ENCODE data around the gene MVD.
A peak's percentile ranks its signal among the peaks of the same experiment; 100 is the strongest.

Gene MVD

GRCh38 chr16:88627531-88628411 lies 35.1 kb downstream of the MVD start:
- Histone ChIP-seq H3K4me1 (ENCODE audit: control insufficient read depth in 1 of 2, insufficient read depth in 2 of 2, low read length in 2 of 2) (no peaks in the 10 kb centered on the region), H3K27ac (ENCODE audit: low read depth, low read length) (no peak overlapping the region), H3K4me3 (ENCODE audit: low read depth in 1 of 2, low read length in 2 of 2) (no peak overlapping the region), H3K9me3 (ENCODE audit: control insufficient read depth in 1 of 2, low read length in 2 of 2) (no peaks in the 10 kb centered on the region), H3K9ac (ENCODE audit: low read depth in 1 of 2, low read length in 2 of 2) (no peak overlapping the region), H3K36me3 (ENCODE audit: control insufficient read depth in 1 of 2, insufficient read depth in 2 of 2, low read length in 2 of 2) (peaks cover 23 to 77% of the 10 kb centered on the region in 2 donors), H3K27me3 (ENCODE audit: control insufficient read depth in 1 of 2, insufficient read depth in 2 of 2, low read length in 2 of 2) (no peaks in the 10 kb centered on the region)

GRCh38 chr16:88626646-88627045 lies 36.2 kb downstream of the MVD start:
- H3K9me3 ChIP-seq (ENCODE audit: control insufficient read depth in 1 of 2, low read length in 2 of 2) = no peaks in the 10 kb centered on the region
- H3K36me3 ChIP-seq (ENCODE audit: control insufficient read depth in 1 of 2, insufficient read depth in 2 of 2, low read length in 2 of 2) = peaks cover 31 to 84% of the 10 kb centered on the region in 2 donors
- no peak overlapping the region for H3K27ac ChIP-seq (ENCODE audit: low read depth, low read length)
- no peaks in the 10 kb centered on the region for H3K4me1 ChIP-seq (ENCODE audit: control insufficient read depth in 1 of 2, insufficient read depth in 2 of 2, low read length in 2 of 2)
- H3K27me3 ChIP-seq (ENCODE audit: control insufficient read depth in 1 of 2, insufficient read depth in 2 of 2, low read length in 2 of 2) = no peaks in the 10 kb centered on the region
- no peak overlapping the region for H3K9ac ChIP-seq (ENCODE audit: low read depth in 1 of 2, low read length in 2 of 2)
- H3K4me3 ChIP-seq (ENCODE audit: low read depth in 1 of 2, low read length in 2 of 2) = no peak overlapping the region

GRCh38 chr16:88624977-88625576 lies 37.8 kb downstream of the MVD start:
- Histone ChIP-seq H3K4me3 (ENCODE audit: low read depth in 1 of 2, low read length in 2 of 2) (no peak overlapping the region), H3K27ac (ENCODE audit: low read depth, low read length) (no peak overlapping the region), H3K4me1 (ENCODE audit: control insufficient read depth in 1 of 2, insufficient read depth in 2 of 2, low read length in 2 of 2) (peaks cover 0 to 5% of the 10 kb centered on the region in 2 donors), H3K36me3 (ENCODE audit: control insufficient read depth in 1 of 2, insufficient read depth in 2 of 2, low read length in 2 of 2) (peaks cover 31 to 75% of the 10 kb centered on the region in 2 donors), H3K9me3 (ENCODE audit: control insufficient read depth in 1 of 2, low read length in 2 of 2) (no peaks in the 10 kb centered on the region), H3K27me3 (ENCODE audit: control insufficient read depth in 1 of 2, insufficient read depth in 2 of 2, low read length in 2 of 2) (no peaks in the 10 kb centered on the region), H3K9ac (ENCODE audit: low read depth in 1 of 2, low read length in 2 of 2) (no peak overlapping the region)

GRCh38 chr16:88624481-88624880 lies 38.4 kb downstream of the MVD start:
- Histone ChIP-seq H3K4me1 (ENCODE audit: control insufficient read depth in 1 of 2, insufficient read depth in 2 of 2, low read length in 2 of 2) (peaks cover 0 to 11% of the 10 kb centered on the region in 2 donors), H3K27me3 (ENCODE audit: control insufficient read depth in 1 of 2, insufficient read depth in 2 of 2, low read length in 2 of 2) (no peaks in the 10 kb centered on the region), H3K36me3 (ENCODE audit: control insufficient read depth in 1 of 2, insufficient read depth in 2 of 2, low read length in 2 of 2) (peaks cover 31 to 75% of the 10 kb centered on the region in 2 donors), H3K9ac (ENCODE audit: low read depth in 1 of 2, low read length in 2 of 2) (no peak overlapping the region), H3K27ac (ENCODE audit: low read depth, low read length) (no peak overlapping the region), H3K9me3 (ENCODE audit: control insufficient read depth in 1 of 2, low read length in 2 of 2) (no peaks in the 10 kb centered on the region), H3K4me3 (ENCODE audit: low read depth in 1 of 2, low read length in 2 of 2) (no peak overlapping the region)

GRCh38 chr16:88623858-88624257 lies 39.0 kb downstream of the MVD start:
- no peak overlapping the region for H3K27ac ChIP-seq (ENCODE audit: low read depth, low read length)
- no peak overlapping the region for H3K9ac ChIP-seq (ENCODE audit: low read depth in 1 of 2, low read length in 2 of 2)
- no peaks in the 10 kb centered on the region for H3K27me3 ChIP-seq (ENCODE audit: control insufficient read depth in 1 of 2, insufficient read depth in 2 of 2, low read length in 2 of 2)
- H3K36me3 ChIP-seq (ENCODE audit: control insufficient read depth in 1 of 2, insufficient read depth in 2 of 2, low read length in 2 of 2) = peaks cover 31 to 78% of the 10 kb centered on the region in 2 donors
- H3K4me3 ChIP-seq (ENCODE audit: low read depth in 1 of 2, low read length in 2 of 2) = no peak overlapping the region
- H3K9me3 ChIP-seq (ENCODE audit: control insufficient read depth in 1 of 2, low read length in 2 of 2) = no peaks in the 10 kb centered on the region
- H3K4me1 ChIP-seq (ENCODE audit: control insufficient read depth in 1 of 2, insufficient read depth in 2 of 2, low read length in 2 of 2) = peaks cover 5 to 16% of the 10 kb centered on the region in 2 donors

GRCh38 chr16:88622866-88623265 lies 40.0 kb downstream of the MVD start:
- H3K4me3 ChIP-seq (ENCODE audit: low read depth in 1 of 2, low read length in 2 of 2) = no peak overlapping the region
- peaks cover 26 to 75% of the 10 kb centered on the region in 2 donors for H3K36me3 ChIP-seq (ENCODE audit: control insufficient read depth in 1 of 2, insufficient read depth in 2 of 2, low read length in 2 of 2)
- no peak overlapping the region for H3K27ac ChIP-seq (ENCODE audit: low read depth, low read length)
- no peaks in the 10 kb centered on the region for H3K9me3 ChIP-seq (ENCODE audit: control insufficient read depth in 1 of 2, low read length in 2 of 2)
- no peaks in the 10 kb centered on the region for H3K27me3 ChIP-seq (ENCODE audit: control insufficient read depth in 1 of 2, insufficient read depth in 2 of 2, low read length in 2 of 2)
- H3K9ac ChIP-seq (ENCODE audit: low read depth in 1 of 2, low read length in 2 of 2) = no peak overlapping the region
- peaks cover 14 to 26% of the 10 kb centered on the region in 2 donors for H3K4me1 ChIP-seq (ENCODE audit: control insufficient read depth in 1 of 2, insufficient read depth in 2 of 2, low read length in 2 of 2)

GRCh38 chr16:88622125-88622524 lies 40.8 kb downstream of the MVD start:
- Histone ChIP-seq H3K27me3 (ENCODE audit: control insufficient read depth in 1 of 2, insufficient read depth in 2 of 2, low read length in 2 of 2) (no peaks in the 10 kb centered on the region), H3K4me3 (ENCODE audit: low read depth in 1 of 2, low read length in 2 of 2) (no peak overlapping the region), H3K9ac (ENCODE audit: low read depth in 1 of 2, low read length in 2 of 2) (no peak overlapping the region), H3K9me3 (ENCODE audit: control insufficient read depth in 1 of 2, low read length in 2 of 2) (no peaks in the 10 kb centered on the region), H3K4me1 (ENCODE audit: control insufficient read depth in 1 of 2, insufficient read depth in 2 of 2, low read length in 2 of 2) (peaks cover 22 to 33% of the 10 kb centered on the region in 2 donors), H3K27ac (ENCODE audit: low read depth, low read length) (no peak overlapping the region), H3K36me3 (ENCODE audit: control insufficient read depth in 1 of 2, insufficient read depth in 2 of 2, low read length in 2 of 2) (peaks cover 24 to 69% of the 10 kb centered on the region in 2 donors)

- Histone ChIP-seq H3K9me3 (ENCODE audit: control insufficient read depth in 1 of 2, low read length in 2 of 2) (no peaks in the 10 kb centered on the region), H3K9ac (ENCODE audit: low read depth in 1 of 2, low read length in 2 of 2) (peak overlapping the region in 1 of 2 donors; percentile 6), H3K27me3 (ENCODE audit: control insufficient read depth in 1 of 2, insufficient read depth in 2 of 2, low read length in 2 of 2) (no peaks in the 10 kb centered on the region), H3K27ac (ENCODE audit: low read depth, low read length) (no peak overlapping the region), H3K36me3 (ENCODE audit: control insufficient read depth in 1 of 2, insufficient read depth in 2 of 2, low read length in 2 of 2) (peaks cover 26 to 55% of the 10 kb centered on the region in 2 donors), H3K4me1 (ENCODE audit: control insufficient read depth in 1 of 2, insufficient read depth in 2 of 2, low read length in 2 of 2) (peaks cover 40 to 50% of the 10 kb centered on the region in 2 donors), H3K4me3 (ENCODE audit: low read depth in 1 of 2, low read length in 2 of 2) (no peak overlapping the region)
These were observed 42.8 kb downstream of the MVD start for GRCh38 chr16:88619859-88620815.

GRCh38 chr16:88618956-88619667 lies 43.8 kb downstream of the MVD start:
- Histone ChIP-seq H3K36me3 (ENCODE audit: control insufficient read depth in 1 of 2, insufficient read depth in 2 of 2, low read length in 2 of 2) (peaks cover 21 to 52% of the 10 kb centered on the region in 2 donors), H3K4me1 (ENCODE audit: control insufficient read depth in 1 of 2, insufficient read depth in 2 of 2, low read length in 2 of 2) (peaks cover 40 to 50% of the 10 kb centered on the region in 2 donors), H3K4me3 (ENCODE audit: low read depth in 1 of 2, low read length in 2 of 2) (no peak overlapping the region), H3K9me3 (ENCODE audit: control insufficient read depth in 1 of 2, low read length in 2 of 2) (no peaks in the 10 kb centered on the region), H3K9ac (ENCODE audit: low read depth in 1 of 2, low read length in 2 of 2) (peak overlapping the region in 1 of 2 donors; percentile 6), H3K27me3 (ENCODE audit: control insufficient read depth in 1 of 2, insufficient read depth in 2 of 2, low read length in 2 of 2) (no peaks in the 10 kb centered on the region), H3K27ac (ENCODE audit: low read depth, low read length) (no peak overlapping the region)

Measured in duodenal mucosa (tissue), 2 donors.